ENCODE results near the gene KIFC1.

KIFC1 gene

GRCh38 chr6:33425668-33426577 is 34.3 kb downstream of the KIFC1 start:
- peak; percentile 57 for DNase-seq (ENCODE audit: low read depth, low spot score)

- DNase-seq (ENCODE audit: low read depth, low spot score), result no peak
These were observed 35.2 kb downstream of the KIFC1 start for GRCh38 chr6:33426590-33427511.

GRCh38 chr6:33427585-33428223 is 36.1 kb downstream of the KIFC1 start:
- DNase-seq (ENCODE audit: low read depth, low spot score), result no peak

GRCh38 chr6:33428224-33428965 is 36.8 kb downstream of the KIFC1 start:
- no peak for DNase-seq (ENCODE audit: low read depth, low spot score)

- no peak for DNase-seq (ENCODE audit: low read depth, low spot score)
These were observed 37.5 kb downstream of the KIFC1 start for GRCh38 chr6:33428966-33429749.

- no peak for DNase-seq (ENCODE audit: low read depth, low spot score)
These were observed 38.1 kb downstream of the KIFC1 start for GRCh38 chr6:33429750-33430052.

- DNase-seq (ENCODE audit: low read depth, low spot score), result no peak
These were observed 38.7 kb downstream of the KIFC1 start for GRCh38 chr6:33430334-33430733.

- peak; percentile 70 for DNase-seq (ENCODE audit: low read depth, low spot score)
These were observed 39.6 kb downstream of the KIFC1 start for GRCh38 chr6:33430991-33431879.

- DNase-seq (ENCODE audit: low read depth, low spot score), result no peak
These were observed 40.4 kb downstream of the KIFC1 start for GRCh38 chr6:33431880-33432541.

- DNase-seq (ENCODE audit: low read depth, low spot score), result no peak
These were observed 40.9 kb downstream of the KIFC1 start for GRCh38 chr6:33432546-33432945.

GRCh38 chr6:33433001-33433543 is 41.4 kb downstream of the KIFC1 start:
- no peak for DNase-seq (ENCODE audit: low read depth, low spot score)

GRCh38 chr6:33433544-33434191 is 42.0 kb downstream of the KIFC1 start:
- no peak for DNase-seq (ENCODE audit: low read depth, low spot score)

- DNase-seq (ENCODE audit: low read depth, low spot score), result no peak
These were observed 43.3 kb downstream of the KIFC1 start for GRCh38 chr6:33434961-33435360.

GRCh38 chr6:33437666-33438065 is 46.0 kb downstream of the KIFC1 start:
- no peak for DNase-seq (ENCODE audit: low read depth, low spot score)

GRCh38 chr6:33438978-33439594 is 47.5 kb downstream of the KIFC1 start:
- DNase-seq (ENCODE audit: low read depth, low spot score), result no peak

GRCh38 chr6:33439956-33440648 is 48.5 kb downstream of the KIFC1 start:
- no peak for DNase-seq (ENCODE audit: low read depth, low spot score)

GRCh38 chr6:33440649-33441309 is 49.2 kb downstream of the KIFC1 start:
- DNase-seq (ENCODE audit: low read depth, low spot score), result no peak

Measured in activated CD4-positive, CD25-positive, alpha-beta regulatory T cell treated with anti-CD3 and anti-CD28 coated beads, Interleukin-2, amount 50 U/mL, for 16 hours (primary cell).